Activated CD4-positive, alpha-beta T cell treated with anti-CD3 and anti-CD28 coated beads, Interleukin-2, amount 10 ng/mL, durations not matched to agents 24 days and 14 days (primary cell): ENCODE results near the gene CLDN9. TPM values are rescaled to one million over a fixed set of nuclear protein-coding genes. Genes with fewer than 3 reads are reported as not detected.

Experiments used
- DNase-seq: peaks from one replicate; pipeline ENCODE4 v3.0.0; 2022
- H3K27ac Mint-ChIP-seq: one replicate; pipeline ENCODE4 v1.8.0; 2022; ENCODE audit warnings: mild to moderate bottlenecking, mixed read lengths
- H3K27me3 Mint-ChIP-seq: one replicate; pipeline ENCODE4 v1.8.0; 2022; ENCODE audit warnings: mixed read lengths
- H3K36me3 Mint-ChIP-seq: one replicate; pipeline ENCODE4 v1.8.0; 2022; ENCODE audit warnings: low read depth, mild to moderate bottlenecking, mixed read lengths
- H3K4me1 Mint-ChIP-seq: one replicate; pipeline ENCODE4 v1.8.0; 2021; ENCODE audit warnings: mixed read lengths
- H3K4me3 Mint-ChIP-seq: one replicate; pipeline ENCODE4 v1.8.0; 2022; ENCODE audit warnings: mild to moderate bottlenecking, moderate library complexity, mixed read lengths
- H3K9me3 Mint-ChIP-seq: one replicate; pipeline ENCODE4 v1.8.0; 2021; ENCODE audit warnings: mixed read lengths
- intact Hi-C: fragments of 100-400 bp; cut with micrococcal nuclease; formaldehyde crosslinking; loops from one replicate; pipeline ENCODE4 v1.15.1; 2023
- total RNA-seq: library from RNA; stranded (reverse); gene quantifications from 2 replicates; pipeline ENCODE4 v1.2.3, GENCODE V29; 2022

The CLDN9 gene
- total RNA-seq, 1 donor from 2014 or later = not detected

DNA sequence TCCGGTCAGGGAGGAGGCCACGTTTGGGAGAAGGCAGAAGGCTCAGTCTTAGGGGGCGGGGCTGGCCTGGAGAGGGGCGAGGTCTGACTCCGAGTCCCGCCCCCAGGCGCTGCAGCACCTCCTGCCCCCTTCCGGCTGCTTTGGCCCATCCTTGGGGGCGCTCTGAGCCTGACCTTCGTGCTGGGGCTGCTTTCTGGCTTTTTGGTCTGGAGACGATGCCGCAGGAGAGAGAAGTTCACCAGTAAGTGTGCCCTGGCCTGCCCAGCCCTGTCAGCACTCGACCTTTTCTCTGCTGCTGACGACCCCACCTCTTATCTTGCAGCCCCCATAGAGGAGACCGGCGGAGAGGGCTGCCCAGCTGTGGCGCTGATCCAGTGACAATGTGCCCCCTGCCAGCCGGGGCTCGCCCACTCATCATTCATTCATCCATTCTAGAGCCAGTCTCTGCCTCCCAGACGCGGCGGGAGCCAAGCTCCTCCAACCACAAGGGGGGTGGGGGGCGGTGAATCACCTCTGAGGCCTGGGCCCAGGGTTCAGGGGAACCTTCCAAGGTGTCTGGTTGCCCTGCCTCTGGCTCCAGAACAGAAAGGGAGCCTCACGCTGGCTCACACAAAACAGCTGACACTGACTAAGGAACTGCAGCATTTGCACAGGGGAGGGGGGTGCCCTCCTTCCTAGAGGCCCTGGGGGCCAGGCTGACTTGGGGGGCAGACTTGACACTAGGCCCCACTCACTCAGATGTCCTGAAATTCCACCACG, 8.9 kb downstream of the CLDN9 start:
- H3K4me1 Mint-ChIP-seq = peaks cover 41% of the 10 kb centered on the region
- peak overlapping the region; percentile 83 for H3K4me3 Mint-ChIP-seq
- peak overlapping the region; percentile 95 for H3K27ac Mint-ChIP-seq
- DNase-seq = peak; percentile 93
- H3K36me3 Mint-ChIP-seq = peaks cover 11% of the 10 kb centered on the region
- peaks cover 13% of the 10 kb centered on the region for H3K27me3 Mint-ChIP-seq
- no peaks in the 10 kb centered on the region for H3K9me3 Mint-ChIP-seq
- intact Hi-C loops = loop anchor here (2.0 to 10.0 kb wide), 2 partner anchors 51 to 263 kb away; partner anchors contain the start of gene ZNF263

DNA sequence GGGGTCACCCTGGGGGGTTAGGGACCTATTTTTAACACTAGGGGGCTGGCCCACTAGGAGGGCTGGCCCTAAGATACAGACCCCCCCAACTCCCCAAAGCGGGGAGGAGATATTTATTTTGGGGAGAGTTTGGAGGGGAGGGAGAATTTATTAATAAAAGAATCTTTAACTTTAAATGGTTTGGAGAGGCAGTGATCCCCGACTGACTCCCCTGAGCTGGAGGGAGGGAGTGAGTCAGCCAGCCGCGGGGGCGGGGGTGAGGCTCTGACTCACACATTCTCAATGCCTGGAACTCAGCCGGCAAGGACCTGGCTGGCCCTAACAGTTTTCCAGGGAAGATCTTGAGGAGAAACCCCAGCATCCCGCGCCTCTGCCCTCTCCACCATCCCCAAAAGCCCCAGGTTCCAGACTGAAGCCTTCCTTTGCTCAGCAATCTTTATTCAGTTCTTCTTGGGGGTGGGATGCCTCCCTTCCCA, 9.5 kb downstream of the CLDN9 start:
- no peaks in the 10 kb centered on the region for H3K9me3 Mint-ChIP-seq
- H3K4me3 Mint-ChIP-seq = peak overlapping the region; percentile 83
- H3K36me3 Mint-ChIP-seq = peaks cover 17% of the 10 kb centered on the region
- intact Hi-C loops = loop anchor here (10.0 kb wide), 1 partner anchor 263 kb away; the partner anchor contains the start of gene ZNF263
- DNase-seq = peak; percentile 91
- H3K27me3 Mint-ChIP-seq = peaks cover 8% of the 10 kb centered on the region
- peaks cover 41% of the 10 kb centered on the region for H3K4me1 Mint-ChIP-seq
- H3K27ac Mint-ChIP-seq = peak overlapping the region; percentile 95

- DNase-seq = peak; percentile 78
- peaks cover 41% of the 10 kb centered on the region for H3K4me1 Mint-ChIP-seq
Measured at GRCh38 chr16:3022684-3023414, 10.1 kb downstream of the CLDN9 start.

DNA sequence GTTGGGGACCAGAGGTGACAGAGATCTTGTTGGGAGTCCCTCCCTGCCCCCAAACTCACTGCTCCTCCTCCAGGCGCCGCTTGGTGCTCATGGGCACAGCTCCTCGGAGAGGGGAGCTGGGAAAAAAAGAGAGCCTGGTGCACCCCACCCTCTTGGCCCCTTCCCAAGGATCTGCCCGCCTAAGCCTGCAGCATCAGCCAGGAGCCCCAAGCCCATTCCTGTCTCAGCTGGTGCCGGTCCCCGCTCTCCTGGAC, 10.6 kb downstream of the CLDN9 start:
- intact Hi-C loops = loop anchor here (10.0 kb wide), 1 partner anchor 261 kb away; the partner anchor contains the start of gene ZNF263
- Mint-ChIP-seq H3K36me3 (peaks cover 19% of the 10 kb centered on the region), H3K9me3 (no peaks in the 10 kb centered on the region), H3K4me3 (peak overlapping the region; percentile 83), H3K4me1 (peaks cover 40% of the 10 kb centered on the region), H3K27ac (peak overlapping the region; percentile 95), H3K27me3 (peaks cover 5% of the 10 kb centered on the region)
- no peak for DNase-seq

More at GRCh38 chr16:3022684-3023414, 10.1 kb downstream of the CLDN9 start:
- peak overlapping the region; percentile 83 for H3K4me3 Mint-ChIP-seq
- H3K9me3 Mint-ChIP-seq = no peaks in the 10 kb centered on the region
- H3K36me3 Mint-ChIP-seq = peaks cover 19% of the 10 kb centered on the region
- H3K27me3 Mint-ChIP-seq = peaks cover 8% of the 10 kb centered on the region
- intact Hi-C loops = loop anchor here (10.0 kb wide), 1 partner anchor 262 kb away; the partner anchor contains the start of gene ZNF263
- H3K27ac Mint-ChIP-seq = peak overlapping the region; percentile 95

- H3K36me3 Mint-ChIP-seq = peaks cover 19% of the 10 kb centered on the region
- intact Hi-C loops = loop anchor here (10.0 kb wide), 1 partner anchor 261 kb away; the partner anchor contains the start of gene ZNF263
- peaks cover 45% of the 10 kb centered on the region for H3K4me1 Mint-ChIP-seq
- H3K9me3 Mint-ChIP-seq = no peaks in the 10 kb centered on the region
- peak within 1 kb of the TSS; percentile 95 for H3K27ac Mint-ChIP-seq
- peak within 1 kb of the TSS; percentile 83 for H3K4me3 Mint-ChIP-seq
- DNase-seq = peak; percentile 99
- peaks cover 2% of the 10 kb centered on the region for H3K27me3 Mint-ChIP-seq
Measured at GRCh38 chr16:3023669-3024478, 11.2 kb downstream of the CLDN9 start, which contains the start of the genes HCFC1R1 and THOC6. Gene HCFC1R1 (minus strand): TSS chr16:3023942. CDS start chr16:3023941, 1 bp downstream. Gene THOC6 (plus strand): TSS chr16:3024035. CDS start chr16:3024327, 292 bp downstream.

DNA sequence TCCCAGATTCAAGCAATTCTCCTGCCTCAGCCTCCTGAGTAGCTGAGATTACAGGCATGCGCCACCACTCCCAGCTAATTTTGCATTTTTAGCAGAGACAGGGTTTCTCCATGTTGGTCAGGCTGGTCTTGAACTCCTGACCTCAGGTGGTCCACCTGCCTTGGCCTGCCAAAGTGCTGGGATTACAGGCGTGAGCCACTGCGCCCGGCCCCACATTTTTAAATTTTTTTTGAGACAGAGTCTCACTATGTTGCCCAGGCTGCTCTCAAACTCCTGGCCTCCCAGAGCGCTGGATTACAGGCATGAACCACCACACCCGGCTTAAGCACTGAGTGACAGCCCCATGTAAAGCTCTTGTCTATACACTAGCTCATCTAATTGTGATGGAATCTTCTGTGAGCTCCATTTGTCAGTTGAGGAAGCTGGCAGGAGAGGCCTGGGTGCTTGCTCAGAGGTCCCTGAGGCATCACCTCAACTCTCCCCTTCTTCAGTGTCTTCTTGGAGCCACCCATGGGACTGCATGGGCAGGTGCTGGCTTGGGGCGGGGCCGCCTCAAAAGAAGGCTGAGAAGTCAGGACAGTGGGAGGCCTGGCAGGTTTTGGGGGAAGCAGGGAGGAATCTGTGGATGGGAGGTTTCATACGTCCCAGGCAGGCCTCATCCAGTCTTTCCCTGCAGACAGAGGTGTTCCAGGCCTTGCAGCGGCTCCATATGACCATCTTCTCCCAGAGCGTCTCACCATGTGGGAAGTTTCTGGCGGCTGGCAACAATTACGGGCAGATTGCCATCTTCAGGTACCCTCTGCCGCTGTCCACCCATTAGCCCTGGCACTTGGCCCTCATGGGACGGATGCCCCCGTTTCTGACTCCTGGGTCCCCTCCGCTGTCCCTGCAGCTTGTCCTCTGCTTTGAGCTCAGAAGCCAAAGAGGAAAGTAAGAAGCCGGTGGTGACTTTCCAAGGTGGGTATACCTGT, 12.6 kb downstream of the CLDN9 start:
- intact Hi-C loops = loop anchor here (10.0 kb wide), 1 partner anchor 259 kb away; the partner anchor contains the start of gene ZNF263
- H3K9me3 Mint-ChIP-seq = no peaks in the 10 kb centered on the region

GRCh38 chr16:3026003-3026378, 13.3 kb downstream of the CLDN9 start:
- no peaks in the 10 kb centered on the region for H3K27me3 Mint-ChIP-seq
- no peaks in the 10 kb centered on the region for H3K9me3 Mint-ChIP-seq
- no peak overlapping the region for H3K4me3 Mint-ChIP-seq
- DNase-seq = no peak
- peaks cover 19% of the 10 kb centered on the region for H3K36me3 Mint-ChIP-seq
- intact Hi-C loops = loop anchor here (10.0 kb wide), 1 partner anchor 259 kb away; the partner anchor contains the start of gene ZNF263
- no peak overlapping the region for H3K27ac Mint-ChIP-seq
- peaks cover 48% of the 10 kb centered on the region for H3K4me1 Mint-ChIP-seq

More for the DNA sequence above, 12.6 kb downstream of the CLDN9 start:
- peak overlapping the region; percentile 43 for H3K4me3 Mint-ChIP-seq
- H3K36me3 Mint-ChIP-seq = peaks cover 19% of the 10 kb centered on the region
- H3K27ac Mint-ChIP-seq = no peak overlapping the region
- no peak for DNase-seq
- H3K27me3 Mint-ChIP-seq = no peaks in the 10 kb centered on the region
- peaks cover 52% of the 10 kb centered on the region for H3K4me1 Mint-ChIP-seq

DNA sequence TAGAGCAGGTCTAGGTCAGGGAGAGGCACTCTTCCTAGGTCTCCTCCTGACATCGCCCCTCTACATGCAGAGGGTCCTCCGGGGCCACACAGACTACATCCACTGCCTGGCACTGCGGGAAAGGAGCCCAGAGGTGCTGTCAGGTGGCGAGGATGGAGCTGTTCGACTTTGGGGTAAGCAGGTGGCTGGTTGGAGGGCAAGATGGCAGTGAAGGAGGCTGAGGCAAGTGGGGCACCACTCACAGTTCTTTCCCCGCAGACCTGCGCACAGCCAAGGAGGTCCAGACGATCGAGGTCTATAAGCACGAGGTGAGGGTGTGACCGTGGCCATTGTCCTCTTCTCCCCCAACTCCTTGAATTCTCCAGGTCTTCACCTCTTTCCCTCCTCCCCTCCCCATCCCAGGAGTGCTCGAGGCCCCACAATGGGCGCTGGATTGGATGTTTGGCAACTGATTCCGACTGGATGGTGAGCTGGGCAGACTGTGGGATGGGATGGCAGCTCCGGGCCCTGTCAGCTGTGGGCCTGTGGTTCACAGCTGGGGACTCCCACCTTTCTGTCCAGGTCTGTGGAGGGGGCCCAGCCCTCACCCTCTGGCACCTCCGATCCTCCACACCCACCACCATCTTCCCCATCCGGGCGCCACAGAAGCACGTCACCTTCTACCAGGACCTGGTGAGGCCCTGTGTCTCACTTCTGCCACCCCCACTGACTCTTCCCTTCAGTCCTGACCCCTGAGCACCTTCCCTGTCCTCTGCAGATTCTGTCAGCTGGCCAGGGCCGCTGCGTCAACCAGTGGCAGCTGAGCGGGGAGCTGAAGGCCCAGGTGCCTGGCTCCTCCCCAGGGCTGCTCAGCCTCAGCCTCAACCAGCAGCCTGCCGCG, 14.1 kb downstream of the CLDN9 start:
- H3K27me3 Mint-ChIP-seq = no peaks in the 10 kb centered on the region
- DNase-seq = no peak
- H3K4me3 Mint-ChIP-seq = no peak overlapping the region
- no peaks in the 10 kb centered on the region for H3K9me3 Mint-ChIP-seq
- H3K4me1 Mint-ChIP-seq = peaks cover 41% of the 10 kb centered on the region
- intact Hi-C loops = loop anchor here (10.0 kb wide), 1 partner anchor 258 kb away; the partner anchor contains the start of gene ZNF263
- no peak overlapping the region for H3K27ac Mint-ChIP-seq
- H3K36me3 Mint-ChIP-seq = peaks cover 19% of the 10 kb centered on the region

GRCh38 chr16:3027489-3027795, 14.7 kb downstream of the CLDN9 start:
- no peak for DNase-seq
- H3K27me3 Mint-ChIP-seq = peaks cover 2% of the 10 kb centered on the region
- H3K4me3 Mint-ChIP-seq = no peak overlapping the region
- peaks cover 37% of the 10 kb centered on the region for H3K4me1 Mint-ChIP-seq
- no peaks in the 10 kb centered on the region for H3K9me3 Mint-ChIP-seq
- peaks cover 19% of the 10 kb centered on the region for H3K36me3 Mint-ChIP-seq
- intact Hi-C loops = loop anchor here (10.0 kb wide), 1 partner anchor 257 kb away; the partner anchor contains the start of gene ZNF263
- H3K27ac Mint-ChIP-seq = no peak overlapping the region

- H3K27me3 Mint-ChIP-seq = peaks cover 10% of the 10 kb centered on the region
- H3K4me3 Mint-ChIP-seq = peak overlapping the region; percentile 83
- H3K9me3 Mint-ChIP-seq = no peaks in the 10 kb centered on the region
- H3K36me3 Mint-ChIP-seq = peaks cover 19% of the 10 kb centered on the region
- peaks cover 35% of the 10 kb centered on the region for H3K4me1 Mint-ChIP-seq
- peak overlapping the region; percentile 56 for H3K27ac Mint-ChIP-seq
- peak; percentile 96 for DNase-seq
- intact Hi-C loops = loop anchor here (1.0 to 10.0 kb wide), 3 partner anchors 25 to 257 kb away; partner anchors contain the start of gene ZNF263
Measured at GRCh38 chr16:3027983-3028715, 15.4 kb downstream of the CLDN9 start.

DNA sequence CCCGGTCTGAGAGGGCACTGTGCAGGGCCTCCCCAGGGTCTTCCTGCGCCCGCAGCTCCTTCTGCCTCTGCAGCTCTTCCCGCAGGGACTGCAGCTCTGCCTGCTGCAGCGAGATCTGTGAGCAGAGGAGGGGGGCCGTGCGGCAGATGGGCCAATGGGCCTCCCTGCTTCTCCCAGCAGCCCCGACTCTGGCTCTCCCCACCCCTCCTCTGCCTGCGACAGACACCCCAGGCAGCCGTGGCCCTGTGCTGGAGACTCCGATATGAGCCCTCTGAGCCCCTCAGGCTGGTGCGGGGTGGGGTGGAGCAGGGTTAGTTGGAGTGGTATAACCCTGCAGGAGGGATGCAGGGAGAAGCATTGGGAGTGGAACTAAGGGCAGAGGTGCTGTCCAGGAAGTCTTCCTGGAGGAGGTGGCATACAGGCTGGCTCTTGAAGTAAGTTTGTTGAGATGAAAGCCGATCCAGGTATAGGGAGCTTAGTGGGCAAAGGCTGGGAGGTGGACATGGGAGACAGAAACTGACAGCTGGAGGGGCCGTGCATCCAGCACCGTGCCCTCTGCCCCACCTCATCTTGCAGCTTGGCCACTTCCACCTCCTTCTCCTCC, 16.1 kb downstream of the CLDN9 start:
- H3K9me3 Mint-ChIP-seq = no peaks in the 10 kb centered on the region
- H3K27ac Mint-ChIP-seq = peak overlapping the region; percentile 71
- DNase-seq = no peak
- peaks cover 16% of the 10 kb centered on the region for H3K27me3 Mint-ChIP-seq
- H3K36me3 Mint-ChIP-seq = peaks cover 19% of the 10 kb centered on the region
- H3K4me3 Mint-ChIP-seq = peak overlapping the region; percentile 83
- peaks cover 32% of the 10 kb centered on the region for H3K4me1 Mint-ChIP-seq
- intact Hi-C loops = loop anchor here (1.0 to 10.0 kb wide), 3 partner anchors 26 to 256 kb away; partner anchors contain the start of gene ZNF263
